H1 (cell line): ENCODE data around the gene DOCK1. TPM values are rescaled to one million over a fixed set of nuclear protein-coding genes. Genes with fewer than 3 reads are reported as not detected.

Source experiments
- CTCF ChIA-PET: fragments of 300-600 bp; sonication (Branson Sonifier 250); formaldehyde crosslinking; loops from one replicate; lab custom pipeline; 2021; ENCODE audit not compliant: partially characterized antibody; lab: Charles Lee
- POLR2A ChIA-PET: fragments of 300-600 bp; sonication (Branson Sonifier 250); formaldehyde crosslinking; loops from one replicate; lab custom pipeline; 2021; ENCODE audit warnings: inconsistent platforms; ENCODE audit not compliant: partially characterized antibody; lab: Charles Lee
- DNase-seq, 2 experiments: peaks; one replicate each; pipeline versions ENCODE4 v3.0.0 to v3.0.0-alpha.2; 2010 to 2022; ENCODE audit warnings: low spot score in 2 of 2, low read depth in 1 of 2, mixed read lengths in 1 of 2
- FAIRE-seq: peaks from 2 replicates; lab custom pipeline; 2011; peaks lifted over from hg19 to GRCh38; lab: Jason Lieb, UNC
- H2AFZ ChIP-seq: 2 replicates; pipeline ENCODE4 v1.8.1; 2012; ENCODE audit warnings: low read length, inconsistent platforms
- H2AK5ac ChIP-seq: 2 replicates; pipeline ENCODE4 v1.6.1; 2013; ENCODE audit warnings: low read depth, low read length
- H2BK120ac ChIP-seq: replicated peaks from 2 replicates; pipeline ENCODE3; 2013; ENCODE audit warnings: low read depth, low read length, inconsistent platforms
- H2BK12ac ChIP-seq: 2 replicates; pipeline ENCODE4 v1.6.1; 2013; ENCODE audit warnings: low read depth, low read length
- H2BK15ac ChIP-seq: 2 replicates; pipeline ENCODE4 v1.6.1; 2013; ENCODE audit warnings: low read length
- H2BK20ac ChIP-seq: 2 replicates; pipeline ENCODE4 v1.6.1; 2013; ENCODE audit warnings: low read length
- H2BK5ac ChIP-seq: 2 replicates; pipeline ENCODE4 v1.6.1; 2013; ENCODE audit warnings: low read depth, low read length
- H3K14ac ChIP-seq: 2 replicates; pipeline ENCODE4 v1.6.1; 2013; ENCODE audit warnings: inconsistent platforms; ENCODE audit not compliant: insufficient read length
- H3K18ac ChIP-seq: 2 replicates; pipeline ENCODE4 v1.6.1; 2013; ENCODE audit warnings: low read length; ENCODE audit errors: extremely low read depth
- H3K23ac ChIP-seq: 2 replicates; pipeline ENCODE4 v1.6.1; 2013; ENCODE audit warnings: inconsistent platforms; ENCODE audit not compliant: insufficient read length
- H3K23me2 ChIP-seq: 2 replicates; pipeline ENCODE4 v1.6.1; 2013; ENCODE audit warnings: low read depth, low read length
- H3K27ac ChIP-seq: 2 replicates; pipeline ENCODE4 v1.6.1; 2011; ENCODE audit warnings: low read depth, low read length, inconsistent platforms
- H3K27me3 ChIP-seq, 4 experiments: replicated peaks in 1 of 4; 1 replicate in 1 of 4; 2 replicates in 3 of 4; pipeline versions ENCODE4 v1.6.1 to v1.8.1; 2011 to 2013; ENCODE audit warnings: low read length in 3 of 4, mild to moderate bottlenecking in 3 of 4, inconsistent platforms in 2 of 4, mixed read lengths in 2 of 4, moderate library complexity in 1 of 4; ENCODE audit not compliant: control insufficient read depth in 3 of 4, insufficient read depth in 3 of 4; ENCODE audit errors: extremely low read depth in 1 of 4
- H3K36me3 ChIP-seq, 4 experiments: 2 replicates each; pipeline versions ENCODE4 v1.6.1 to v1.8.1; 2011 to 2013; ENCODE audit warnings: mild to moderate bottlenecking in 4 of 4, low read length in 3 of 4, moderate library complexity in 2 of 4, control low read depth in 1 of 4, inconsistent platforms in 1 of 4; ENCODE audit not compliant: insufficient read depth in 4 of 4, control insufficient read depth in 2 of 4
- H3K4ac ChIP-seq: replicated peaks from 2 replicates; pipeline ENCODE3; 2013; ENCODE audit warnings: low read length, low read depth, mixed read lengths, inconsistent platforms; ENCODE audit not compliant: insufficient read length
- H3K4me1 ChIP-seq, 4 experiments: replicated peaks in 1 of 4; 1 replicate in 1 of 4; 2 replicates in 3 of 4; pipeline versions ENCODE4 v1.6.1 to v1.8.1; 2011 to 2013; ENCODE audit warnings: low read length in 3 of 4, inconsistent platforms in 2 of 4, mixed read lengths in 1 of 4; ENCODE audit not compliant: insufficient read depth in 4 of 4, control insufficient read depth in 3 of 4
- H3K4me2 ChIP-seq, 2 experiments: 2 replicates each; pipeline versions ENCODE4 v1.6.1 to v1.8.1; 2011 to 2013; ENCODE audit warnings: low read depth in 2 of 2, low read length in 2 of 2, control low read depth in 1 of 2, inconsistent platforms in 1 of 2, mild to moderate bottlenecking in 1 of 2; ENCODE audit not compliant: insufficient read depth in 1 of 2
- H3K4me3 ChIP-seq, 4 experiments: fragments of 200-600, 300-600 bp in 1 of 4; sonication (generic), shearing (Covaris generic), sonication (Bioruptor Twin) in 1 of 4; 2 replicates each; pipeline versions ENCODE4 v1.5.1 to v1.8.1; 2011 to 2016; ENCODE audit warnings: low read length in 4 of 4, low read depth in 3 of 4, control low read depth in 2 of 4, inconsistent platforms in 2 of 4, mild to moderate bottlenecking in 2 of 4, mixed read lengths in 1 of 4, moderate library complexity in 1 of 4; ENCODE audit not compliant: insufficient read depth in 2 of 4; ENCODE audit errors: extremely low read depth in 1 of 4
- H3K56ac ChIP-seq: replicated peaks from 2 replicates; pipeline ENCODE3; 2013; ENCODE audit warnings: low read depth, mild to moderate bottlenecking, mixed read lengths, low read length, inconsistent platforms; ENCODE audit not compliant: insufficient read length
- H3K79me1 ChIP-seq: 2 replicates; pipeline ENCODE4 v1.6.1; 2013; ENCODE audit warnings: low read depth, low read length, control low read depth
- H3K79me2 ChIP-seq, 2 experiments: 2 replicates each; pipeline versions ENCODE4 v1.6.1 to v1.8.1; 2012 to 2013; ENCODE audit warnings: low read length in 2 of 2, mild to moderate bottlenecking in 2 of 2, inconsistent platforms in 1 of 2; ENCODE audit not compliant: insufficient read depth in 2 of 2, control insufficient read depth in 1 of 2
- H3K9ac ChIP-seq, 4 experiments: replicated peaks in 1 of 4; 1 replicate in 1 of 4; 2 replicates in 3 of 4; pipeline versions ENCODE4 v1.6.1 to v1.8.1; 2011 to 2013; ENCODE audit warnings: low read depth in 3 of 4, low read length in 3 of 4, control low read depth in 2 of 4, mild to moderate bottlenecking in 2 of 4, moderate library complexity in 2 of 4, inconsistent platforms in 1 of 4; ENCODE audit errors: extremely low read depth in 1 of 4
- H3K9me3 ChIP-seq, 2 experiments: 2 replicates each; pipeline versions ENCODE4 v1.6.1 to v1.8.1; 2012 to 2013; ENCODE audit warnings: mild to moderate bottlenecking in 2 of 2, moderate library complexity in 2 of 2, control low read depth in 1 of 2, inconsistent platforms in 1 of 2, low read depth in 1 of 2, low read length in 1 of 2, mixed read lengths in 1 of 2; ENCODE audit not compliant: insufficient read depth in 2 of 2
- H4K20me1 ChIP-seq, 2 experiments: replicated peaks in 1 of 2; 2 replicates each; pipeline versions ENCODE3 to v1.8.1; 2011 to 2013; ENCODE audit warnings: inconsistent platforms in 2 of 2, low read length in 2 of 2, mild to moderate bottlenecking in 1 of 2; ENCODE audit not compliant: insufficient read depth in 2 of 2, control insufficient read depth in 1 of 2
- H4K5ac ChIP-seq: 2 replicates; pipeline ENCODE4 v1.6.1; 2013; ENCODE audit warnings: low read length, low read depth, mixed read lengths, inconsistent platforms; ENCODE audit not compliant: insufficient read length
- H4K8ac ChIP-seq: 2 replicates; pipeline ENCODE4 v1.8.0; 2013; ENCODE audit warnings: mild to moderate bottlenecking, moderate library complexity, low read length, inconsistent platforms; ENCODE audit not compliant: insufficient read depth; ENCODE audit errors: extremely low read depth
- H4K91ac ChIP-seq: replicated peaks from 2 replicates; pipeline ENCODE3; 2013; ENCODE audit warnings: low read length, mixed read lengths, inconsistent platforms; ENCODE audit not compliant: insufficient read length
- ATF3 ChIP-seq: IDR thresholded peaks from 2 replicates; pipeline ENCODE4 v1.6.1; 2011; ENCODE audit warnings: low read depth, mild to moderate bottlenecking, low read length; ENCODE audit not compliant: insufficient read depth
- GTF2F1 ChIP-seq: IDR thresholded peaks from 2 replicates; pipeline ENCODE4 v1.6.1; 2012; ENCODE audit warnings: low read depth, low read length, improper control_type of control experiment, borderline replicate concordance
- HDAC2 ChIP-seq, 2 experiments: fragments of 300-600 bp in 1 of 2; sonication (generic) in 1 of 2; IDR thresholded peaks; 2 replicates each; pipeline ENCODE4 v1.6.1; 2011 to 2012; ENCODE audit warnings: low read depth in 2 of 2, low read length in 2 of 2, mild to moderate bottlenecking in 2 of 2, moderate library complexity in 2 of 2, borderline replicate concordance in 1 of 2, inconsistent platforms in 1 of 2
- KDM4A ChIP-seq: IDR thresholded peaks from one replicate; pipeline ENCODE4 v1.7.1; 2012; ENCODE audit warnings: low read depth, mild to moderate bottlenecking, moderate library complexity, low read length, inconsistent platforms; ENCODE audit not compliant: severe bottlenecking
- MAX ChIP-seq: IDR thresholded peaks from 2 replicates; pipeline ENCODE4 v1.6.1; 2012; ENCODE audit warnings: inconsistent platforms
- NANOG ChIP-seq: IDR thresholded peaks from 2 replicates; pipeline ENCODE4 v1.6.1; 2011; ENCODE audit warnings: low read length, low read depth, mild to moderate bottlenecking, inconsistent platforms; ENCODE audit not compliant: insufficient read depth, poor library complexity, severe bottlenecking
- PHF8 ChIP-seq: fragments of 200-600 bp; sonication (generic); conservative IDR thresholded peaks from 2 replicates; pipeline ENCODE4 v1.7.1; 2012; ENCODE audit warnings: low read depth, mild to moderate bottlenecking, inconsistent platforms, low read length, moderate library complexity
- SAP30 ChIP-seq: fragments of 300-600 bp; sonication (generic); IDR thresholded peaks from 2 replicates; pipeline ENCODE4 v1.7.1; 2012; ENCODE audit warnings: low read length, moderate library complexity, mild to moderate bottlenecking, inconsistent platforms; ENCODE audit not compliant: insufficient read depth, insufficient replicate concordance
- TAF1 ChIP-seq: IDR thresholded peaks from 2 replicates; pipeline ENCODE4 v1.6.1; 2011; ENCODE audit warnings: mild to moderate bottlenecking, low read depth, low read length
- TCF12 ChIP-seq: IDR thresholded peaks from 2 replicates; pipeline ENCODE4 v1.6.1; 2011; ENCODE audit warnings: low read depth, mild to moderate bottlenecking, low read length
- WGBS, 2 experiments: shearing (Covaris generic) in 1 of 2; methylation state at CpG; one replicate each; pipeline versions ENCODE4 v1.1.6 to v1.1.7; 2013 to 2015; ENCODE audit warnings: low lambda C conversion rate in 2 of 2, mixed read lengths in 2 of 2, inconsistent platforms in 1 of 2, low coverage in 1 of 2, missing lambda C conversion rate in 1 of 2; ENCODE audit not compliant: insufficient replicate concordance in 2 of 2, insufficient coverage in 1 of 2, insufficient read length in 1 of 2; ENCODE audit errors: extremely low coverage in 1 of 2, missing lambda C conversion rate in 1 of 2; 5-methylcytosine and 5-hydroxymethylcytosine counted together
- polyA plus RNA-seq, 7 experiments: library from polyadenylated mRNA; depleted of rRNA in 3 of 7; stranded (reverse) in 5 of 7; unstranded in 2 of 7; fragments of >200 nt in 5 of 7; fragments of 200-250 nt in 2 of 7; gene quantifications; 1 replicate in 5 of 7; 2 replicates in 1 of 7; 4 replicates in 1 of 7; pipeline versions ENCODE4 v1.2.1 to v1.2.3, GENCODE V29; 2011 to 2013; ENCODE audit warnings: missing spikeins in 2 of 7, mixed read lengths in 2 of 7
- total RNA-seq: library from RNA; stranded (reverse); fragmentation: NEBNext Ultra II Directional; extraction: Animal tissue kit (Norgen Biotek cat#: 25700); gene quantifications from 2 replicates; pipeline ENCODE4 v1.2.1, GENCODE V29; 2021

DOCK1 gene
- total and polyA plus RNA-seq, 2 of the 8 experiments (the other 6 are each of a cell fraction or from before 2014, with no cell fraction given), result 11.6 to 53.0 TPM

- FAIRE-seq, result no peak
Observed at GRCh38 chr10:127034034-127034633, 128.9 kb downstream of the DOCK1 start.

More at GRCh38 chr10:127034034-127034633, 128.9 kb downstream of the DOCK1 start:
- no peak overlapping the region for H4K91ac ChIP-seq
- no peak overlapping the region for H4K5ac ChIP-seq
- DNase-seq, result no peak
- H2AFZ ChIP-seq, result no peak overlapping the region
- H3K79me2 ChIP-seq, result no peaks in the 10 kb centered on the region
- peaks cover 0 to 2% of the 10 kb centered on the region in 2 experiments for H4K20me1 ChIP-seq
- no peak overlapping the region for H3K9ac ChIP-seq
- no peak overlapping the region for H2BK12ac ChIP-seq
- H3K23ac ChIP-seq, result no peak overlapping the region
- no peak overlapping the region for H3K4me2 ChIP-seq
- H3K27ac ChIP-seq, result no peak overlapping the region
- H3K36me3 ChIP-seq, result peaks cover 7 to 42% (median 34%) of the 10 kb centered on the region in 4 experiments; a peak in 7 of 8 replicates
- no peak overlapping the region for H3K56ac ChIP-seq
- ChIA-PET POLR2A (no interaction called here), CTCF (no interaction called here)
- no peak overlapping the region for H3K4me3 ChIP-seq
- WGBS, 2 experiments, result 95% methylated on average over 7 of the region's 7 CpGs; no CpG with 5 or more reads in 1 of the 2 experiments
- H3K27me3 ChIP-seq, result no peaks in the 10 kb centered on the region
- TF ChIP-seq KDM4A (no peak), NANOG (no peak), SAP30 (no peak), GTF2F1 (no peak), MAX (no peak), TCF12 (no peak), HDAC2 (IDR thresholded peaks at IDR 0.05; ENCODE audit: borderline replicate concordance in 1 of 2, low read depth in 2 of 2, low read length in 2 of 2) (no peak), TAF1 (no peak), ATF3 (no peak), PHF8 (no peak)
- H3K23me2 ChIP-seq, result no peaks in the 10 kb centered on the region
- no peaks in the 10 kb centered on the region for H3K9me3 ChIP-seq
- no peak overlapping the region for H3K4ac ChIP-seq
- H2BK120ac ChIP-seq, result no peak overlapping the region
- H3K14ac ChIP-seq, result no peak overlapping the region
- no peak overlapping the region for H2BK5ac ChIP-seq
- H2BK20ac ChIP-seq, result no peak overlapping the region
- no peaks in the 10 kb centered on the region for H3K4me1 ChIP-seq
- H3K79me1 ChIP-seq, result no peaks in the 10 kb centered on the region; the same call in 1 of the 2 replicates
- no peak overlapping the region for H3K18ac ChIP-seq
- no peak overlapping the region for H4K8ac ChIP-seq
- no peak overlapping the region for H2BK15ac ChIP-seq
- H2AK5ac ChIP-seq, result no peak overlapping the region
